IMR-90 (cell line): Measurements from ENCODE around the gene SMAD2. TPM values are rescaled to one million over a fixed set of nuclear protein-coding genes. Genes with fewer than 3 reads are reported as not detected.
A peak's percentile ranks its signal among the peaks of the same experiment; 100 is the strongest.

Experiments used
- ATAC-seq: fragments of 200-7000 bp; cut with Tn5 transposase; 2 replicates; pipeline ENCODE4 v1.9.1; 2020; ENCODE audit warnings: low read depth, mild to moderate bottlenecking, moderate library complexity
- BruUV-seq: library from RNA; stranded (reverse); fragments of 400-500 nt; replicated peaks from 2 replicates; lab custom pipeline; 2021; lab: Mats Ljungman, UMichigan
- CTCF ChIA-PET: fragments of 300-600 bp; formaldehyde crosslinking; extraction: SDS; loops from one replicate; lab custom pipeline; 2021; ENCODE audit warnings: antibody characterized with exemption; lab: Yijun Ruan, JAX
- POLR2A ChIA-PET: fragments of 300-600 bp; sonication (Branson Sonifier 250); formaldehyde crosslinking; loops from one replicate; lab custom pipeline; 2022; ENCODE audit warnings: antibody characterized with exemption; ENCODE audit not compliant: unreplicated experiment; lab: Charles Lee
- DNase-seq: peaks from one replicate; pipeline ENCODE4 v3.0.0; 2013
- H2AFZ ChIP-seq: replicated peaks from 2 replicates; pipeline ENCODE3; 2013; ENCODE audit warnings: low read length, mild to moderate bottlenecking; ENCODE audit not compliant: poor library complexity
- H2AK5ac ChIP-seq: 2 replicates; pipeline ENCODE4 v1.6.1; 2013; ENCODE audit warnings: low read depth, low read length, inconsistent platforms
- H2AK9ac ChIP-seq: replicated peaks from 2 replicates; pipeline ENCODE3; 2013; ENCODE audit warnings: mild to moderate bottlenecking, low read depth, low read length, moderate library complexity; ENCODE audit not compliant: poor library complexity
- H2BK120ac ChIP-seq: 2 replicates; pipeline ENCODE4 v1.6.1; 2013; ENCODE audit warnings: low read depth, low read length, inconsistent platforms
- H2BK15ac ChIP-seq: 3 replicates; pipeline ENCODE4 v1.6.1; 2013; ENCODE audit warnings: low read depth, low read length, inconsistent platforms
- H2BK20ac ChIP-seq: 2 replicates; pipeline ENCODE4 v1.6.1; 2013; ENCODE audit warnings: low read depth, mild to moderate bottlenecking, inconsistent platforms, low read length, moderate library complexity
- H2BK5ac ChIP-seq: 2 replicates; pipeline ENCODE4 v1.6.1; 2013; ENCODE audit warnings: mild to moderate bottlenecking, low read depth, low read length, inconsistent platforms; ENCODE audit not compliant: poor library complexity, severe bottlenecking
- H3K14ac ChIP-seq: replicated peaks from 2 replicates; pipeline ENCODE4 v1.6.1; 2013; ENCODE audit warnings: low read depth, low read length, inconsistent platforms
- H3K18ac ChIP-seq: 2 replicates; pipeline ENCODE4 v1.6.1; 2013; ENCODE audit warnings: low read depth, low read length, control low read depth
- H3K23ac ChIP-seq: 2 replicates; pipeline ENCODE4 v1.6.1; 2013; ENCODE audit warnings: low read depth, low read length, inconsistent platforms
- H3K27ac ChIP-seq: 2 replicates; pipeline ENCODE4 v1.5.1; 2013; ENCODE audit warnings: mild to moderate bottlenecking, control low read depth, low read length; ENCODE audit not compliant: insufficient read depth
- H3K27me3 ChIP-seq: 2 replicates; pipeline ENCODE4 v1.6.1; 2013; ENCODE audit warnings: low read length; ENCODE audit not compliant: control insufficient read depth, insufficient read depth
- H3K36me3 ChIP-seq: 2 replicates; pipeline ENCODE4 v1.6.1; 2013; ENCODE audit warnings: low read length, mixed read lengths; ENCODE audit not compliant: control insufficient read depth, insufficient read depth
- H3K4ac ChIP-seq: 2 replicates; pipeline ENCODE4 v1.6.1; 2013; ENCODE audit warnings: low read depth, low read length, inconsistent platforms
- H3K4me1 ChIP-seq: 2 replicates; pipeline ENCODE4 v1.6.1; 2013; ENCODE audit warnings: low read length, mixed read lengths; ENCODE audit not compliant: control insufficient read depth, insufficient read depth
- H3K4me2 ChIP-seq: 2 replicates; pipeline ENCODE4 v1.6.1; 2013; ENCODE audit warnings: low read depth, mild to moderate bottlenecking, control low read depth, low read length, moderate library complexity
- H3K4me3 ChIP-seq: 2 replicates; pipeline ENCODE4 v1.5.1; 2013; ENCODE audit warnings: low read depth, mild to moderate bottlenecking, control low read depth, low read length, moderate library complexity; ENCODE audit not compliant: insufficient read depth
- H3K56ac ChIP-seq: 2 replicates; pipeline ENCODE4 v1.6.1; 2013; ENCODE audit warnings: low read length, inconsistent platforms; ENCODE audit not compliant: insufficient read depth; ENCODE audit errors: extremely low read depth
- H3K79me1 ChIP-seq, 2 experiments: 2 replicates each; pipeline ENCODE4 v1.6.1; 2013; ENCODE audit warnings: low read length in 2 of 2, inconsistent platforms in 1 of 2, low read depth in 1 of 2
- H3K9ac ChIP-seq: 2 replicates; pipeline ENCODE4 v1.6.1; 2013; ENCODE audit warnings: low read depth, low read length, control low read depth
- H3K9me1 ChIP-seq: 2 replicates; pipeline ENCODE4 v1.6.1; 2013; ENCODE audit warnings: low read length, inconsistent platforms; ENCODE audit not compliant: insufficient read depth
- H3K9me3 ChIP-seq: 2 replicates; pipeline ENCODE4 v1.6.1; 2013; ENCODE audit warnings: low read length; ENCODE audit not compliant: control insufficient read depth, insufficient read depth
- H4K20me1 ChIP-seq: 2 replicates; pipeline ENCODE4 v1.6.1; 2013; ENCODE audit warnings: low read length, inconsistent platforms; ENCODE audit not compliant: insufficient read depth
- H4K5ac ChIP-seq: 2 replicates; pipeline ENCODE4 v1.6.1; 2013; ENCODE audit warnings: mild to moderate bottlenecking, low read depth, low read length, control low read depth
- H4K8ac ChIP-seq, 2 experiments: 2 replicates each; pipeline ENCODE4 v1.6.1; 2013; ENCODE audit warnings: low read depth in 2 of 2, low read length in 2 of 2, control low read depth in 1 of 2, inconsistent platforms in 1 of 2
- H4K91ac ChIP-seq: 2 replicates; pipeline ENCODE4 v1.6.1; 2013; ENCODE audit warnings: low read depth, low read length, inconsistent platforms; ENCODE audit not compliant: insufficient read depth
- BHLHE40 ChIP-seq: fragments of 150-350 bp; IDR thresholded peaks from 2 replicates; pipeline ENCODE4 v1.6.1; 2016; ENCODE audit warnings: mild to moderate bottlenecking, low read depth, low read length
- WGBS, 2 experiments: methylation state at CpG; one replicate each; pipeline versions ENCODE4 v1.1.5 to v1.1.7; 2013; ENCODE audit warnings: missing lambda C conversion rate in 2 of 2; ENCODE audit not compliant: insufficient read length in 1 of 2; ENCODE audit errors: extremely low coverage in 2 of 2; 5-methylcytosine and 5-hydroxymethylcytosine counted together
- dilution Hi-C: fragments of 300-500 bp; cut with HindIII; formaldehyde crosslinking; loops from one replicate; pipeline ENCODE4 v1.14.3; 2018; ENCODE audit warnings: low sequenced_read_pairs; ENCODE audit not compliant: unreplicated experiment
- in situ Hi-C: fragments of 300-500 bp; cut with MboI; formaldehyde crosslinking; loops from 3 replicates; pipeline ENCODE4 v1.14.3; 2019; ENCODE audit warnings: low sequenced_read_pairs, inconsistent platforms, mixed read lengths
- intact Hi-C: fragments of 100-400 bp; cut with micrococcal nuclease; formaldehyde crosslinking; loops from 2 replicates; pipeline ENCODE4 v1.10.0; 2022
- polyA plus RNA-seq, 3 experiments: library from polyadenylated mRNA; depleted of rRNA; stranded (reverse); fragments of >200 nt; gene quantifications; 2 replicates each; pipeline ENCODE4 v1.2.3, GENCODE V29; 2012; ENCODE audit warnings: low replicate concordance in 1 of 3
- total RNA-seq: library from RNA; depleted of rRNA; stranded (reverse); fragments of >200 nt; gene quantifications from 2 replicates; pipeline ENCODE4 v1.2.3, GENCODE V29; 2012

SMAD2 gene
- total and polyA plus RNA-seq, 2 of the 4 experiments (the other 2 are of a cell fraction), result 41.7 to 171 TPM

DNA sequence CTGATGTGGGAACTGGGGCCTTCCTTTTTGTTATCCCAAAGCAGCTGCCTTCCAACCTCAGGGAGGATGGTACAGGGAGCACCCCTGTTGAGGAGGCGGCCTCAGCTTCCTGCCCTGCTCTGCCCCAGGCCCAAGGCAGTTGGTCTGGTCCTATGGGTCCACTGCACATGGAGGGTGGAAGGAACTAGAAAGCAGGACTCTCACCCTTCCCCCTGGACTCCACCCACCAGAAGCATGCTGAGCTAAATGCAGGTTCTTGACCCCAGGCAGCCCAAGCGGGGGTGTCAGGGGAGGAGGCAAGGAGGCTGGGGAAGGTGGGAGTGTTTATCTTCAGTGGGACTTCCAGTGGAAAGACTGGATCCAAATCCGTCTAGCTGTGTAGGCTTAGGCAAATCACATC, 158.5 kb downstream of the SMAD2 start:
- no peak overlapping the region for H3K18ac ChIP-seq
- H3K36me3 ChIP-seq, result no peaks in the 10 kb centered on the region

More for the DNA sequence above, 158.5 kb downstream of the SMAD2 start:
- Histone ChIP-seq H3K9me3 (no peaks in the 10 kb centered on the region), H3K56ac (no peak overlapping the region), H3K14ac (no peak overlapping the region), H2AK9ac (peak overlapping the region; percentile 28), H3K4me1 (no peaks in the 10 kb centered on the region), H2BK20ac (no peak overlapping the region), H4K8ac (no peak overlapping the region), H2BK120ac (no peak overlapping the region), H3K23ac (no peak overlapping the region), H3K79me1 (no peaks in the 10 kb centered on the region), H3K9me1 (no peaks in the 10 kb centered on the region), H4K91ac (no peak overlapping the region), H3K9ac (no peak overlapping the region), H3K27me3 (no peaks in the 10 kb centered on the region), H2BK5ac (no peak overlapping the region), H2AK5ac (no peak overlapping the region), H4K20me1 (no peaks in the 10 kb centered on the region), H3K4me2 (no peak overlapping the region), H3K4me3 (no peak overlapping the region), H2BK15ac (no peak overlapping the region), H2AFZ (no peak overlapping the region), H3K27ac (no peak overlapping the region), H3K4ac (no peak overlapping the region), H4K5ac (no peak overlapping the region)
- no TSS peak for BruUV-seq
- no peak for TF ChIP-seq BHLHE40
- CTCF ChIA-PET, result interaction anchor here (0.5 to 1.2 kb wide), 3 partner anchors 16 to 51 kb away, joined by 3 to 4 read pairs (median 3); no protein-coding TSS in a partner anchor
- WGBS, 2 experiments, result no CpG with 5 or more reads among the region's 3 CpGs
- POLR2A ChIA-PET, result no interaction called here
- in situ Hi-C loops (loop anchor here (5.0 to 10.0 kb wide), 2 partner anchors 250 to 673 kb away; no protein-coding TSS in a partner anchor), intact Hi-C loops (loop anchor here (1.0 to 10.0 kb wide), 3 partner anchors 160 to 673 kb away; partner anchors contain the start of gene SMAD2), dilution Hi-C loops (no loop called here)
- ATAC-seq (no peak), DNase-seq (no peak)
